GM23248 (cell line): ENCODE results near the gene GRIN2D.

Experiments
- EZH2 ChIP-seq: fragments of 200-600 bp; sonication (generic); IDR thresholded peaks from 2 replicates; pipeline ENCODE4 v1.6.1; 2018; ENCODE audit warnings: antibody characterized with exemption, mild to moderate bottlenecking; ENCODE audit not compliant: insufficient read depth, poor library complexity, severe bottlenecking
- EZH2phosphoT487 ChIP-seq: fragments of 200-600 bp; sonication (generic); IDR thresholded peaks from 2 replicates; pipeline ENCODE4 v1.6.1; 2018; ENCODE audit warnings: antibody characterized with exemption, moderate library complexity, mild to moderate bottlenecking, low read depth; ENCODE audit not compliant: insufficient read depth

DNA sequence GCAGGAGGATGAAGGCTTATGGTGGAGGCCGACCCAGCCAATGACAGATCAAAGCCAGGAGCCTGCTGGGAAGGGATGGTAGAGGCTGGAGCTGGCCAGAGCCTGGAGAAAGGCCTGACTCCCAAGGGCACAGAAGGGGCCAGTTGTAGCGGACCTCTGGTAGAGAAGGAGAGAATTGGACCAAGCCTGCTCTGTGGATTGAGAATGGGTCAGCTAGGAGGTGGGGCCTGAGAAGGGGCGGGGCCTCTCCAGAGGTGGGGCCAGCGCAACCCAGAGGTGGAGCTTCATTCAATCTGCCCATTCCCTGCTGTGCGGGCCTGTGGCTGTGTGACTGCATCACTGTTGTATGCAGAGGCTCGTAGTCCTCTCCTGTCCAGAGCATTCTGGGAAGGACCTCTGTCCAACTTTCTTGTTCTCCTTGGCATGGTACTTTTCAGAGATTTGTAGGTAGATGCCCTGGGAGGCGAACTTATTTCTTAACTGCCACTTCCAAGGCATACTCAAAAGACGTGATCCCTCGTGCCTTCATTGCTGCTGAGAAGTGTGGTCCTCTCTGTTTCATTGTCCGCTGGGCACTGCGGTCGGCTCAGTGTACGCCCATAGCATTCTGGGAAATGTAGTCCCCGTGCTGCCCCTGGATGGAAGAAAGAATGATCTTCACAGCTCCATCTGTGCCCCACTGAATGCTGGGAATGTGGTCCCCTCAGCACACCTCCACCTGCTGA lies 6.7 kb downstream of the GRIN2D start:
- TF ChIP-seq EZH2 (no peak), EZH2phosphoT487 (no peak)
